ENCODE results near the gene POU3F4.

POU3F4 gene

DNA sequence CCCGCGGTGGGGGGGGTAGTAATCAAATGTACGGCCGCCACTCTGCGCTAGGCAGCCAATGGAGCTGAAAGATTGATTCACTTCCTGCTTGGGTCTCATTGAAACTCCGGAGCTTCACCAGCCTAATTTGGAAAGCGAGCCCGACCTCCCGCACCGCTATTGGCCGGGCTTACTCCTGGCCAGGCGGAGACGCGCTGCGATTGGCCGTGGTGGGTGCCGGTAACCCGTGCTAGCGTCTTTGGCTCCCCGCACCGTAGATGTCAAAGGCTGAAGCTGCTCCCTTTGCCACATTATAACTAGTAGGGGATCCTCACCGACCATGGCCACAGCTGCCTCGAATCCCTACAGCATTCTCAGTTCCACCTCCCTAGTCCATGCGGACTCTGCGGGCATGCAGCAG, at the start of gene POU3F4:
POU3F4 (plus strand) TSS at position 285 of the 400 bp plus-strand sequence; CDS start at position 320, 35 bp downstream.
- H3K4me3 ChIP-seq = no peak within 1 kb of the TSS
- no peak within 1 kb of the TSS for H3K27ac ChIP-seq

DNA sequence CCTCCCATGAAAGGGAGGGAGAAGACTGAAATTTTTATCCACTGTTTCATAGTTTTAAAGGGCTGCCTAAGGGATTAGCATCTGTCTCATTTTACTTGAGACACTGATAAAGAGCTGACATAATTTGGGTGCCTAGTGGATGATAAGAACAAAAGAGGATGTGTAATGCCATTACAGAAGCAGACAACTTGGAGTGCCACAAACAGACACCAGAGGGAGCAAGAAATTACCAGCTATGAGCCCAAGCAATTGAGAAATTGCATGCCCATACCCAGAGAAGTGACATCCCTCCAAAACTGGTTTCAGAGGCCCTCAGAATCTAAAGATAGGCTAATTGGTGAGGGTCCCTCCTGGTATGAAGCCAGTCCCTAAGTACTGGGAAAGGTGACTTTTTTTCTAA, 38.5 kb upstream of the POU3F4 start:
- Histone ChIP-seq H3K4me3 (no peak overlapping the region), H3K27ac (no peak overlapping the region)

DNA sequence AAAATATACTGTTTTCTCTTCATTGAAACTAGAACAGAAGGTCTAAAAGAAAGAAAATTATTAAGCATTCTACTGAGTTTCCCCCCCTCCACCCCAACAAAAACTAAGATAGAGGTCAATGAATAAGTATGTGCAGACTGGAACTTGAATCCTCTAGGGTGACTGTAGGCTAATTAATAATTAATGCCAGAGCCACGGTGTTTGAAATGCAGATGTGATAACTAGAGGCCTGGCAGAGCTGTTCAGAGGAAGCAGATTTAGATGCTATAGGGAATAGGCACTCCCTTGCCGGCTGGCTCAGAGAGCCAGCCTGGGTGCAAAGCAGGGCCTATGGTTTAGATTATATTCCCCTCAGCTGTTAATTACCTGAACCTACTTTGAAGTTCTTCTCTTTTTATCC, 12.2 kb upstream of the POU3F4 start:
- no peak overlapping the region for H3K4me3 ChIP-seq
- H3K27ac ChIP-seq = no peak overlapping the region

DNA sequence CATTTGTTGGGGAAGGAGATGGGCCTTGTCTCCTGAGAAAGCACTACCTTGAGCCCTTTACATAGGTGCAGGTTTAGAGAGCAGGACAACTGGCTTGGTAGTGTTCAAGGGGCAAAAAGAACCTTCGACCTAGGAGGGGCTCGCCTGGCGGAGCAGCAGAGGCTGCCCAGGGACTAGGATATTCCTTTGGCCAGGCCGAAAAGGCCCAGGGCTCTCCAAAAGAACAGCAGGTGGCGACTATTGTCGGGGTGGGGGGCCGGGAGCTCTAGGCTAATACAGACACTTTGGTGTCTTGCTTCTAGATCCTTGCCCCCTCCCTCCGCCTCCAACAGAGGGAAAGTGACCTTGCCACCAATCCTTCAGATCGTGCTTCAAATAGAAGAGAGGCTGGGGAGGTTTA, 7.1 kb upstream of the POU3F4 start:
- no peak overlapping the region for H3K27ac ChIP-seq
- no peak overlapping the region for H3K4me3 ChIP-seq

DNA sequence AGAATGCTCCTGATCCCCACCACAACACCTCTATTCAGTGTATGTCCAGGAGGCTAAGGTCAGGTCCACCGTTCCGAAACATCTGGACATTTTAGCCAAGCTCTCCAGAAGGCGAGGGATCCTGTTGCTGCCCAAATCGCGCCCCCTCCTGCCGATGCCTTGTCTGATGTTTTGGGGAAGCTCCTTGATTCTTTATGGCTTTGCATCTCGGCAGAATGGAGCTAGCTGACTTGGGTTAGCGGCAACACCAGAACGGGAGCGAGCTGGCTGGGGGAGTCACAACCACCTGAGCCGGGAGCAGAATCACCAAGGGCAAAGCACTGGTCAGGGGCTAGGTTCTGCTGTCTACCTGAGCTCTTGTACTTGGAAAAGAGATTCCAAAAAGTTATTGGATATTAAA, 6.6 kb upstream of the POU3F4 start:
- Histone ChIP-seq H3K27ac (no peak overlapping the region), H3K4me3 (no peak overlapping the region)

DNA sequence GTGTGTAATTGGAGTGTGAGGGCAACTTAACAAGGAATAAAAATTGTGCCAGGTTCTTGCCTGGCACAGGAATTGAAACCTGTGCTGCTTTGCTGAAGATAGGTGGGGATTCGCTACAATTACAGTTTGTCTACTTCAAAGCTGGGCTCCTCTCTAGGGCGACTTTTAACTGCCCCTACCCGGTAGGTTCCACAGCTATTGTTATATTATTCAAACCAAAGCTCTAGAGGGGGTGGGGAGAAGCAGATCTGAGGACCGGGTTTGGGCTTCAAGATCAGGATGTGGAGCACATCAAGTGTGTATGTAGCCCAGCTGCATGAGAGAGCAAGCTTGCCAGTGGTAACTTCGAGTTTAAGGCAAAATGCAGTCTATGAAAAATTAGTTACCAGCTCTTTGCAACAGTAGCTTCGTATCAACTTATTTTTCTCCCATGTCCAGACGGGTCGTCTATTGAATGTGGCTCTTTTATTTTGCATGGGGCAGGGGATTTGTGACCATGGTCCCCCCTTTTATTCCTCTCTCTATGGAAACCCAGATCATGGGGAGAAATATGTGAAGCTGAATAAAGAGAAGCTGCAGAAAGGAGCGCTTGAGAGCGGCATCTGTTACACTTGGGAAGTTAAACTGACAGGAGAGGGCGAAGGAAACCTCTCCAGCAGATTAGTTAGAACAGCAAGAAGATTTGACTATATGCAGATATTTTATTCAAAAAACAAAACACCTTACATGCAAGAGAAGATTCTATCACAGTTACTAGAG, 3.2 kb upstream of the POU3F4 start:
- no peak overlapping the region for H3K4me3 ChIP-seq
- no peak overlapping the region for H3K27ac ChIP-seq

DNA sequence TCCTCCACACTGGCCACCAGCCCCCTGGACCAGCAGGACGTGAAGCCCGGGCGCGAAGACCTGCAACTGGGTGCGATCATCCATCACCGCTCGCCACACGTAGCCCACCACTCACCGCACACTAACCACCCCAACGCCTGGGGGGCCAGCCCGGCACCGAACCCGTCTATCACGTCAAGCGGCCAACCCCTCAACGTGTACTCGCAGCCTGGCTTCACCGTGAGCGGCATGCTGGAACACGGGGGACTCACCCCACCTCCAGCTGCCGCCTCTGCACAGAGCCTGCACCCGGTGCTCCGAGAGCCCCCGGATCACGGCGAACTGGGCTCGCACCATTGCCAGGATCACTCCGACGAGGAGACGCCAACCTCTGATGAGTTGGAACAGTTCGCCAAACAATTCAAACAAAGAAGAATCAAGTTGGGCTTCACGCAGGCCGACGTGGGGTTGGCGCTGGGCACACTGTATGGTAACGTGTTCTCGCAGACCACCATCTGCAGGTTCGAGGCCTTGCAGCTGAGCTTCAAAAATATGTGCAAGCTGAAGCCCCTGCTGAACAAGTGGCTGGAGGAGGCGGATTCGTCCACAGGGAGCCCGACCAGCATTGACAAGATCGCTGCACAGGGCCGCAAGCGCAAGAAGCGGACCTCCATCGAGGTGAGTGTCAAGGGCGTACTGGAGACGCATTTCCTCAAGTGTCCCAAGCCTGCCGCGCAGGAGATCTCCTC, 600 bp downstream of the POU3F4 start:
- Histone ChIP-seq H3K4me3 (no peak overlapping the region), H3K27ac (no peak overlapping the region)

DNA sequence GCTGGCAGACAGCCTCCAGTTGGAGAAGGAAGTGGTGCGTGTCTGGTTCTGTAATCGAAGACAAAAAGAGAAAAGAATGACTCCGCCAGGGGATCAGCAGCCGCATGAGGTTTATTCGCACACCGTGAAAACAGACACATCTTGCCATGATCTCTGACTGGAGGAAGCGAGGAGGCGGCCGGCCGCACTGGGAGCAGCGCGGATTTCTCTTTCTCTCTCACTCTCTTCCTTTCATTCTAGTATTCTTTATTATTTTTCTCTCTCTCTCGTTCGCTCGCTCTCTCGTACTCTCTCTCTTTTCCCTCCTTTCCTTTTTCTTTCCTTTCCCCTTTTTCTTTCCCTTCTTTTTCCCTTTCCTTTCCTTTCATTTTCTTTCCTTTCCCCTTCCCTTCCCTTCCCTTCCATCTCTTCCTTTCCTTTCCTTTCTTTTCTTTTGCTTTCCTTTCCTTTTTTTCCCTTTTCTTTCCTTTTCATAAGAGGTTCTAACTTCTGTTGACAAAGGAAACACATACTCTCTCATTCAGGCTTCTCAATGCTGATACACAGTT, 1.2 kb downstream of the POU3F4 start:
- Histone ChIP-seq H3K27ac (no peak overlapping the region), H3K4me3 (no peak overlapping the region)

DNA sequence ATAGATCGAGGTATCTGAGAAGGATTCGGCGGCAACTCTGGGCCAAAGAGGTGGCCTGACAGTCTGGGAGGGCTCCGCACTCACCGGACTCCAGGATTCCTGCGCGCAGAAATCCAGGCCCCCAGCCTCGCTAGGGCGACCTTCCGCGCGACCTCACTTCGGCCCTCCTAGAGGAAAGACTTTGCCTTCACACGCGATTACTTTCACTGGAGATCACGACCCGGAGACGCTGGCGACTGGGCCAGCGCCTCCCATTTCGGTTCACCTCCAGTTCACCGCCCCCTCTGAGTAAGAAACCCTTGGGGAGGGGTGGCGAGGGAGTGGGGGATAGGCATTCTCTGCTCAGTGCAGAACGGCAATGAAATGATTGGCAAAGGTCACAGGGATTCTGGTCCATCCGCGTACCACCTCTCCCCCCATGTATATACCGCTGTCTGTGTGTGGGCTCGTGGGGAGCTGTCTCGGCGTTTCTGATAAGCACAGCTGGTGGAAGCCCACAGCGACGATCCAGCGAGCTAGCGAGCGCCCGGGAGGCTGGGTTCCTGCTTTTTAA, 2.5 kb downstream of the POU3F4 start:
- Histone ChIP-seq H3K4me3 (no peak overlapping the region), H3K27ac (no peak overlapping the region)

DNA sequence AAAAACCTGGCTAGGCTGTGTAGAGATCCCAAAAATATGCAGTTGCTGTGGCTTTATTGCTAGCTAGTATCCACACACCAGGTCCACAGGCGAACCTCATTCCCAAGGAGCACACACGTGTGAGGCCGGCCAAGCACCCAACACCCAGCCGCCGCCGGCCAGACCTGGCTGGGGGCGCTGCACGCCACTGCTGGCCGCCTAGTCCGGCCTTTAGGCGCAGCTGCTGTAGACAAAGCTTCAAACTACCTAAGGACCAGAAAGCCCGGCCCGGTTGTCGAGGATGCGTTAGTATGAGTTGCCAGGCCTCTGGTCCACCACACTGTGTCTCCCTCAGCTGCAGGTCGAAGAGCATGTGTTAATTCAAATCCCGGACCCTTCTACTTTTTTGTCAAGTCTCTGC, 3.1 kb downstream of the POU3F4 start:
- Histone ChIP-seq H3K4me3 (no peak overlapping the region), H3K27ac (no peak overlapping the region)

DNA sequence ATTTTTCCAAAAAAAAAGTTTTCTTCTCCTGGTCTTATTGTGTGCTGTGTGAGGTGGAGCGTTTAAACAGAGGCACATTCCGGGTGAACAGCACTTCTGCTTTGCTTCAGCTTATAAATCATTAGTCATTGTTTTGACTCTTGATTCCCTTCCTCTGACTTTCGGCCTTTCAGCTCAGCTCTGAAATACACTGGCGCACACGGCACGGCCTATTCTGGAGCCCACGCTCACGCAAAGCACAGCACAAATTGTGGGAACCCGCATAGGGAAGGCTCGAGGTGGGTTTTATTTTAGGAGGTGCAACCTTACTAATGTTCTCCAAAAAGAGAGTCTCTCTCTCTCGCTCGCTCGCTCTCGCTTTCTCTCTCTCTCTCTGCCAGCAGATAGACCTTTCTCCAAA, 4.0 kb downstream of the POU3F4 start:
- Histone ChIP-seq H3K4me3 (no peak overlapping the region), H3K27ac (no peak overlapping the region)

DNA sequence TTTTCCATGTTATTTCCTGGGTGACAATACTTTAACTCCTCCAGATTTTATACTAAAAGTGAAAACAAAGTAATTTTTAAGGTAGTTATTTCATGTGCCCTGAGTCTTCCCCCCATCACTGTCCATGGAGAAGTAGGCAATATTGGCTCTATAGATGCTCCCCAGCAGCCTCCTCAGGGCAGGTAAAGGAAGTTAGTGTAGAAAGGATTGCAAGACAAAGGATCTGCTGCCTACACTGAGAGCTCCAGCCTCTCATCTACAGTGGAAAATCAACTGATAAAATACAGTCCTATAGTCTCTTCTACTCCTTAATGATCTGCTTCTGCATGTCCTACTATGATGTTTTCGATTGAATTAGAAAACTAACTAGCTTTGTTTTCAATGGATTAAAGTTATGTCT, 8.5 kb downstream of the POU3F4 start:
- no peak overlapping the region for H3K27ac ChIP-seq
- H3K4me3 ChIP-seq = no peak overlapping the region

DNA sequence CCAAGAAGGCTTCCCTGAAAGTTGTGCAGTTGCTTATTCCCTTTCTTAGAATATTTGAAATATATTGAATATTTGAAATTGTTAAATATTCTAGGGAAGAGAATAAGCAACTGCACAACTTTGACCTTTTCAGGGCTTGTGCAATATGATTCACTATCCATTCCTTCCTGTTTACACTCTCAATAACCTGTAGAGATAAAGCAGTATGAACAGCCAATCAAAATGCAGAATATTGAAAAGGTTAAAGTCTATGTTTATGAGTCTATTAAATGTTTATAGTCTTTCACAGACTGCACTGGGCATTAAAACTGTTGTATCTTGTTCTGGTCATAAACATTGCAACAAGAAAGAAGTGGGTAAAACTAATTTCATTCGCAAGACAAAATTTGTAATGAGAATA, 13.8 kb downstream of the POU3F4 start:
- H3K27ac ChIP-seq = no peak overlapping the region
- H3K4me3 ChIP-seq = no peak overlapping the region

DNA sequence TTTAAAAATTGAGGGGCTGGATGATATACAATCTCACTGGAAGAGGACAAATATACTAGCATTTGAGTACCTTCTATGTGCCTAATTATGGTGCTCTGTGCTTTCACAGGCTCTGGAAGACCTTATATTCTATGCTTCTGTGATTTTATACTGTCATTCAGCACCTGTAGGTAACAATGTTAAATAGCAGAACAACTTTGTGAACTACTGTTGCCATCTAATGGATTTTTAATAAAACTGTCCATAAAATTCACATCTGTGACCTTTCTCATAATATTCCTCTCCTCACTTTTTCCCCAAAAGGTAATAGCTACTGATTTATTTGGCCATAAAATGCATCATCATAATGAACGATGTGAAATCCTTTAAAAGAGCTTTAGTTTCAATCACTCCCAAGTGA, 21.9 kb downstream of the POU3F4 start:
- H3K27ac ChIP-seq = no peak overlapping the region

DNA sequence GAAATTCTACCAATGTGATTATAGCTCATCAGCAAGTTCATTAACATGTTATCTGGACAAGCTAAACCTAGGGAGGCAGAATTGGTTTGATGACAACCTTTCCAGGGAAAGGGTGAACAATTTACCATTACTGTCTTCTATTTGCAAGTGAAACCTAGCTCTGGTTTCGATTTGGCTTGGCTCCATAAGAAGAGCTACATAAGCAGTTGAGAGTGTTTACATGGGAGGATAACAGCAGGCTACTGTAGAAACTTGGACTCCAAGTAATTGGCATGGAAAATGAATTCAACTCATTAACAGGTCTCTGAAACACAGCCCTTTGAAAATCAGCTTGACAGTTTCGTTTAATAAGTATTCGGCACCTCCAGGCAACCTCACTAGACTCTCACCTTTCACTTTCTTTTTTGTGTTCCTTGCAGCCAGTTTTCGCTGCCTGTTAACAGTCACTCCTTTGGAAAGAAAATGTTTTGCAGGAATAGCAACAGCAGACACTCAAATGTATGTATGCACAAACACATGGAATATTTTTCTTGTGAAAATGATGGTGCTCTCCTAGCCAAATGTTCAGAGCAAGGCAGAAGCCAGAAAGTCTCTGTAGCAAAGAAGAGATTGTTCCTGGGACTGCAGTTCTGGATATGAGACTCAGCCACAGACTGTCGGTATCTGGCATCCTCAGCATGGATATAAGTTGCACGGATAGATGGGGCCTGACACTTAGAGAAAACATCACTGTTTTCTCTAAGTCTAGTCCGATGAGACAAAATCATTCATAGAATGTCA, 27.5 kb downstream of the POU3F4 start:
- no peak overlapping the region for H3K27ac ChIP-seq
- H3K4me3 ChIP-seq = peak overlapping the region in 2 of 7 experiments; percentile 10 to 22

More for the DNA sequence above, 21.9 kb downstream of the POU3F4 start:
- H3K4me3 ChIP-seq = no peak overlapping the region
